Choroid plexus epithelial cell (primary cell): ENCODE data around the gene NCKAP1.
A peak's percentile ranks its signal among the peaks of the same experiment; 100 is the strongest.

Source experiments
- DNase-seq: peaks from one replicate; pipeline ENCODE4 v3.0.0-alpha.2; 2010; ENCODE audit warnings: low read depth
- H3K4me3 ChIP-seq: 2 replicates; pipeline ENCODE4 v1.5.1; 2011; ENCODE audit warnings: low read depth, mild to moderate bottlenecking, control low read depth, low read length, moderate library complexity
- CTCF ChIP-seq: conservative IDR thresholded peaks from 2 replicates; pipeline ENCODE4 v1.5.1; 2011; ENCODE audit warnings: low read depth, mild to moderate bottlenecking, control low read depth, inconsistent platforms, low read length, moderate library complexity

NCKAP1 gene

GRCh38 chr2:182870227-182870626 is 168.0 kb downstream of the NCKAP1 start:
- peak; percentile 48 for TF ChIP-seq CTCF
- no peak overlapping the region for H3K4me3 ChIP-seq
- DNase-seq = peak; percentile 33

GRCh38 chr2:182868054-182868796 is 170.0 kb downstream of the NCKAP1 start:
- DNase-seq = no peak
- TF ChIP-seq CTCF = no peak
- no peak overlapping the region for H3K4me3 ChIP-seq

GRCh38 chr2:182867426-182868053 is 170.7 kb downstream of the NCKAP1 start:
- H3K4me3 ChIP-seq = peak overlapping the region; percentile 60
- DNase-seq = no peak
- TF ChIP-seq CTCF = no peak

- peak within 1 kb of the TSS; percentile 60 for H3K4me3 ChIP-seq
- TF ChIP-seq CTCF = peak; percentile 16
- DNase-seq = peak; percentile 75
Observed at GRCh38 chr2:182866461-182867406, 171.5 kb downstream of the NCKAP1 start, which contains the start of gene FRZB. FRZB (minus strand) TSS chr2:182866637; CDS start chr2:182866552, 85 bp downstream.

GRCh38 chr2:182866095-182866460 is 172.2 kb downstream of the NCKAP1 start:
- H3K4me3 ChIP-seq = peak overlapping the region; percentile 60
- peak; percentile 25 for DNase-seq

More at GRCh38 chr2:182866095-182866460, 172.2 kb downstream of the NCKAP1 start:
- TF ChIP-seq CTCF = no peak
